G401.6 (cell line): Measurements from ENCODE around the gene GAGE10.
A peak's percentile ranks its signal among the peaks of the same experiment; 100 is the strongest.
"Not testable (repeated sequence)": the region's sequence is repeated elsewhere in the genome, so short reads cannot be mapped to it uniquely, and the experiment has no call there.

Experiments
- FAIRE-seq: peaks from 2 replicates; lab custom pipeline; 2012; peaks lifted over from hg19 to GRCh38; lab: Jason Lieb, UNC

GAGE10 gene

DNA sequence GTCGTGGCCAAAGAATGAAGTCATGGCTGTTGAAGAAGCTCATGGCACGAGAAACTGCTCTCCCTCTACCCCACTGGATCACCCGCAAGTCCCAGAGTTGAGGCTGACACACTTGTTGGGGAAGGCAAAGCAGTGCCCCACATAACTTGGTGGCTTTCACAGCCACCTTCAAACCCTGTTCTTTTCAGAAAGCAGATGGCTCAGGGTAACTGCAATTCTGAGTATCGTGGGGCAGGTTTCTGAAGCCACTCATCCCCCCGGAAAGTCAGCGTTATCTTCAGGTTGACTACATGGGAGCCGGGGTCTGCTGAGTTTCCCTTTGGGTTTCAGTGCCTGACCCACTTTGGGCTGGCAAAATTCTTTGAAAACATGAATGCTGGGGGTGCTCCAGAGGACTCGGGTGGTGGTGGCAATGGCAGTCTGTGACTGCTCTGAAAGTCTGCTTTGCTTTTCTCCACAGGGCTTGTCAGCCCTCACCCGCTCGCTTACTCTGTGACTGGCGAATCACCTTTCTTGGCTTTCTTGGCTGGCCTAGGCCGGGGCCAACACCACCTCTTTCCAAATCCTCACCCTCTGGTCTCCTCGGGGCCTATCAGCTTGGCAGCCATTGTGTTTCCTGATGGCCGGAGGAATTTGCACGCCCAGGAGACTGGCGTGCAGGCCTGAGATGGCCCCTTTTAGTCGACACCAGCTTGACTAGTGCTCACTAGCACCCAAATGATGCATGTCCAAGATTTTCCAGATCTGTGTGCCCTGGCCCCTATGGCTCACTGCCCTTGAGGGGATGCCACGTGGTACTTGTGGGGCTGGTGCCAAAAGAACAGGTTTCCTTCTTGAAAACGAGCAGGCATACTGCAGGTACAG lies 26.5 kb upstream of the GAGE10 start:
- no peak for FAIRE-seq

DNA sequence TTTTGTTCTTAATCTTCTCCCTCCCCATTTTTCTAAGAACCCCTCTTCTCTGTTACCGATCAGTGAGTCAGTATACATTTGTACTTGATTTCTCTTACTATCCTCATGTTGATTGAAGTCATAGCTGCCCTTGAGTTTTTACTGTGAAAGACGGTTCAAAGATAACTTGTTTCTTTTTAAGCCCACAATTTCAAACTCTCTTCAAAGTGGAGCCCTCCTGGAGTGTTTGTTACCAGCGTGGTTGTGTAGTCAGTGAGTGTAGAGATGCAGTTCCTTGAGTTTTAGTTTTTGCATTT lies 26.0 kb upstream of the GAGE10 start:
- no peak for FAIRE-seq

DNA sequence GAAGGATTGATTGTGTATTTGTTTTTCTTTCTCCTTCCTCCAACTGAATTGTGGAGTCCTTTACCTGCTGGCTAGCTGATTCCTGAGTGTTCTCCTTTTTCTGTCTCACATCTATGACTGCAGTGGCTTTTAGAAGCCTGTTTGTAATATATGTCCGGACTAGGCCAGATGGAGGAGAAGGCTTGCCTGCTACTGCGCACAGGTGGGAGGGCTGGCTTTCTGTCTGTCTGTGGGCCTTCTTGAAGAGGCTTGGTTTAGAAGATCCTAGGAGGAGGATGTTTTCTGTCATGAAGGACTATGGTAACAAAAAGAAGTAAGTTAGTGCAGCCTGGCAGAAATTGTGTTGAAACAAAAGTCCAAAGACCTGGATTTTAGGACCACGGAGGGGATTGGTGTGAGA lies 25.4 kb upstream of the GAGE10 start:
- FAIRE-seq: no peak

DNA sequence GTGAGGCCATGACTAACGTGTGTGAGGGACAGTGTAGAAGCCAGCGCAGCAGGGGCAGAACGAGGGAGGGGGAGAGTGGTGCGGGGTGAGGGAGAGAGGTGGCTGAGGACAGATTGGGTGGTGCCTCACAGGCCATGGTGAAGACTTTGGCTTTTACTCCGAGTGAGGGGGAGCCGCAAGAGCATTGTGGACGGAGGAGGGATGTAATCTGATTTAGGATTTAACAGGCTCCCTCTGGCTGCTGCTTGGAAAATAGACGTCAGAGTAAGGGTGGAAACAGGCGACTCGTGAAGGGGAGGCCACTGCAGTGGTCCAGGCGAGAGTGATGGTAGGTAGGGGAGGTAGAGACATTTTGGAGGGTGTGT lies 20.8 kb upstream of the GAGE10 start:
- peak; percentile 46 for FAIRE-seq

DNA sequence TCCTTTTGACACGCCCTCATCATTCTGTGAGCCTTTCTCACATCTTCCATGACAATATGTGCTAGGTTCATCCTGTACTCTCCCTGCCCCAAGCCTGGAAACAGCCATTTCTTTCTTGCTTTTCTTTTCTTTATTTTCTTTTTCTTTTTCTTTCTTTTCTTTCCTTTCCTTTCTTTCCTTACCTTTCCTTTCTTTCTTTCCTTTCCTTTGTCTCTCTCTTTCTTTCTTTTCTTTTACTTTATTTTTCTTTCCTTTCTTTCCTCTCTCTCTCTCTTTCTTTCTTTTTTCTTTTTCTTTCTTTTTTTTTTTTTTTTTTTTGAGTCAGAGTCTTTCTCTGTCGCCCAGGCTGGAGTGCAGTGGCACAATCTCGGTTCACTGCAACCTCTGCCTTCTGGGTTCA lies 19.2 kb upstream of the GAGE10 start:
- FAIRE-seq: no peak

DNA sequence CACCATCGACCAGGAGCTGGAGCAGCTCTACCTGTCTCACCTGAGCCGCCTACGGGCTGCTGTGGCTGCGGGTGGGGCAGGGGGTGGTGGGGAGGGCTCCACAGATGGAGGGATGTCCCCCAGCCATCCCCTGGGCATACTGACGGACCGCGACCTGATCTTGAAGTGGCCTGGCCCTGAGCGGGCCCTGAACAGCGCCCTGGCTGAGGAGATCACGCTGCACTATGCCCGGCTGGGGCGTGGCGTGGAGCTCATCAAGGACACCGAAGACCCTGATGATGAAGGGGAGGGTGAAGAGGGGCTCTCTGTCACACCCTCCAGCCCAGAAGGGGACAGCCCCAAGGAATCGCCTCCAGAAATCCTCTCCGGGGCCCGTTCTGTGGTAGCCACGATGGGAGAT lies 17.3 kb upstream of the GAGE10 start:
- no peak for FAIRE-seq

DNA sequence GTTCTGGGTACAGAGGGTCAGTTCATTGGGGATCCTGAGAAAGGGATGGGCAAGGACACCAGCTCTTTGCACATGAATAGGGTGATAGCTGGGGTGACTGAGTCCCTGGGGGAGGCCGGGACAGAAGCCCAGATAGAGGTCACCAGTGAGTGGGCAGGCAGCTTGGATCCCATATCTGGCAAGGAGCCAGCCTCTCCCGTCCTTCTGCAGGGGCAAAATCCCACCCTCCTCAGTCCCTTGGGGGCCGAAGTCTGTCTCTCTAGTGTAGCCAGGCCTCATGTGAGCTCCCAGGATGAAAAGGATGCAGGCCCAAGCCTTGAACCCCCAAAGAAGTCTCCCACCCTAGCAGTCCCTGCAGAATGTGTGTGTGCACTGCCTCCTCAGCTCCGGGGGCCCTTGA lies 16.9 kb upstream of the GAGE10 start:
- no peak for FAIRE-seq

DNA sequence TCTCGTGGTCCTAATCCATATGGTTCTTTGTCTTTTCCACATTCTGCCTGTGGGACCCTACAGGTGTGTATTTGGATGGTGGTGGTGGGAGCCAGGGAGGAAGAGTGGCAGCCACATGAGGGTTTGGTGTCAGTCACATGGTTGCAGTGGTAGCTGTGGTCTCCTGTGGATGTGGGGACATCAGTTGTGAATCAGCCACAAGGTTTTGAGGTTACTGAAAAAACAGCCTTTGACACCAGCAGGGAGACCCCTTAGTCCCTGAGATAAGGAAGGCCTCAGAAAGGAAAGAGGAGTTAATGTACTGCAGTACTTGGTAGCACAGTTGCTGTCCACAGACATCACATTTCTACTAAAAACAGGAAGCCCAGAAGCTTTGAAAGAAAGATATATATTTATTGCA lies 15.8 kb upstream of the GAGE10 start:
- FAIRE-seq: no peak

DNA sequence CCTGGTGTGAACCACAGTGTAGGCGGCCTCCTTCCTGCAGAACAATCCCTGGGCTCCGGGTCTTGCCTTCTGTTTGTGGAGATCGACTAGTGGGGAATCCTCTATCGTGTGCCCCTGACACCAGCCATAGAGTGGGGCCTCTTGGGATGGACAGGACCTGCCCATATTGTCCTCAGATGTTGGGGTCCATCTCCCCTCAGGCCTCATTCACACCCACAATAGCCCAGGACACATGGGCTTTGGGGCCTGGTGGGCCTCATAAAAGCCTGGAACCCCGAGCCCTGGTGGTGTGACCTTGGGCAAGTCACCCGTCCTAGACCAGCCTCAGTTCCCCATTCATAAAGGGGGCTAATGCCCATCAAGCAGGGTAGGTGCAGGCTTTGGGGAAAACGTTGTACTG lies 13.2 kb upstream of the GAGE10 start:
- FAIRE-seq: no peak

DNA sequence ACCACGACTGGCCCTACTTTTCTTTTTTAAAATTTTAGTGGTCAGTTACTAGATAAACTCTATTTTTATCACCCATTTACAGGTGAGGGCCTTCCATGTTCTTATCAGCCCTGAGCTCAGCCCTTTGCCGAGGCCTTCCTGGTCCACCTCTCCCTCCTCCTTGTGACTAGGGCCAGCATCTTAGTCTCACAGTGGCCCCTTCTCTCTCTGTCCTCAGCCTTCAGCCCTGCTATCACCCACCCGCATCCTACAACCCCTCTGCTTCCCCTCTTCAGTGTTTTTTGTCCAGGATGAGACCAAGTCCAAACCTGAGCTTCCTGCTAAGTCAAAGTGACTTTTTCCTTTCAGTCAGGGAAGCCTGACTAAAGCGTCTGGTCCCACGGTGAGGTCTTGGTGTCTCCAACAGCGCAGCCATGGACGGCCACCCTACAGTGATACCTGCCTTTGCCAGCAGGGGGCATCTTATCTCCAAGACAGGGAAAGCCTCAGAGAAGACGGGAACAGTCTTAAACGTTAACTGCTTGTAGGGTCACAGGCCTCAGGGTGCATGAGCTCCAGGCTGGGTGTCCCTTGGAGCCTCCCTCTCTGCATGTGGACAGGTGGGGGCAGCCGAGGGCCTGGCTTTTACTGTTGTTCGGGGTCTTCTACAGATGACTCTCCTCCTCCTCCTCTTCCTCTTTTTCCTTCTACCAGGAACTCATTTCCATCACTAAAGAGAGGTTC lies 11.7 kb upstream of the GAGE10 start:
- no peak for FAIRE-seq

DNA sequence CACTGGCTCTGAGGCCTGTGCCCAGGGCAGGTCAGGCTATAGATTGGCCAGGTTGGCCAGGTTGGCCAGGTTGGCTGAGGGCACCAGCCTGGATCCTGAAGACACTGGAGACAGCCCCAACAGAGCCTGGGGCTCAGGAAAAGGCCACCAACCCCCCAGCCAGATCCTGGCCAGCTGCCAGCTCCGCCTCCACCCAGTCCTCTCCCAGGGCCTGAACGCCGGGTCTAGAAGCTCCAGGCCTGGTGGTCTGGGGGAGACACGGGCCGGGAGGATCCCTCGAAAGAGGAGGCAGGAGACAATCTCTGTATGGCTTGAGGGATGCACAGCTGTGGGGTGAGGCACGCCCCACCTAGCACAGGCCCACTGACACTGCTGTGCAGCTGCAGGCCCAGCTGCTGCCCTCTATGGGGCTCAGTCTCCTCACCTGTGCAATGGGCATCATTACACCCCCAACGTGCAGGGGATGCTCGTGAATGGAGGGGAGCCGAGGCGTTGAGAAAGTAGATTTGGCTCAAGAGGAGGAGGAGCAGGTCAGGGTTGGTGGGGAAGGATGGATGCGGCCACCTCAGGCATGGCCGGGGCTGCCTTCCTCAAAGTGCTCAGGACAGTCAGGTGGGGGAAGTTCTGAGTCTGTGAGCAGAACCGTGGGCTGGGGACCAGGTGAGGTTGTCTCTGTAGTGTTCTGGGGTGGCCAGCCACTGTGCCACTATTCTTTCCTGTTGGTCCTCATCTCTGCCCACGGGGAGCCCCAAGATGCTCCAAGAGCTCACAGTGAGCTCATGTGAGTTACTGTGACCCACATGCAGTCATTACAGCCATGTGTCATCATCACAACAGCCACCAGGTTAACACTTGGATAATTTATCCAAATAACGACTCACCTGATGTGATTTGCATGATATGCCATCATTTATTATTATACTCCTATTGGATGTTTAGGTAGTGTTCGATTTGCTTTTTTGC lies 10.8 kb upstream of the GAGE10 start:
- no peak for FAIRE-seq

DNA sequence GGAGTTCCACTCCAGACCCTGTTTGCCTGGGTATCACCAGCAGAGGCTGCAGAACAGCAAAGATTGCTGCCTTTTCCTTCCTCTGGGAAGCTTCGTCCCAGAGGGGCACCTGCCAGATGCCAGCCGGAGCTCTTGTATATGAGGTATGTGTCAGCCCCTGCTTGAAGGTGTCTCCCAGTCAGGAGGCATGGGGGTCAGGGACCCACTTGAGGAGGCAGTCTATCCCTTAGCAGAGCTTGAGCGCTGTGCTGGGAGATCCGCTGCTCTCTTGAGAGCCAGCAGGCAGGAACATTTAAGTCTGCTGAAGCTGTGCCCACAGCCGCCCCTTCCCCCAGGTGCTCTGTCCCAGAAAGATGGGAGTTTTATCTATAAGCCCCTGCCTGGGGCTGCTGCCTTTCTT lies 4.2 kb upstream of the GAGE10 start:
- FAIRE-seq: not testable (repeated sequence)

DNA sequence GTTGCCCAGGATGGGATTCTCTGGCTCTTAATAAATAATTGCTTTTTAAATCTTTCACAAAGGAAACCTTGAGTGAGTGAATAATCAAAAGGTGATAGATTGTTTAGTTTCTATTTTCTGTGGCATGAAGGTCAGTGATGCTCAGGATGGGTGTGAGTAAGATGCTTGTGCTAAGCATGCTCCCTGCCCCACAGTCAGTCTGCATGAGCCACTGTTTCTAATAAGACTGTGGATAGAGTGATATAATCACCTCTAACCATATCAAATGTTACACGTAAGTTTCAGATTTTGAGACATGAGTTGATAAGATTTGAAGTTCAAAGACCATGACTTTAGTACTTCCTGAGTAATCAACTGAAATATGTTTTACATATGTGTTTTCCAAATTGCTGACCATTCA lies 2.7 kb upstream of the GAGE10 start:
- no peak for FAIRE-seq

DNA sequence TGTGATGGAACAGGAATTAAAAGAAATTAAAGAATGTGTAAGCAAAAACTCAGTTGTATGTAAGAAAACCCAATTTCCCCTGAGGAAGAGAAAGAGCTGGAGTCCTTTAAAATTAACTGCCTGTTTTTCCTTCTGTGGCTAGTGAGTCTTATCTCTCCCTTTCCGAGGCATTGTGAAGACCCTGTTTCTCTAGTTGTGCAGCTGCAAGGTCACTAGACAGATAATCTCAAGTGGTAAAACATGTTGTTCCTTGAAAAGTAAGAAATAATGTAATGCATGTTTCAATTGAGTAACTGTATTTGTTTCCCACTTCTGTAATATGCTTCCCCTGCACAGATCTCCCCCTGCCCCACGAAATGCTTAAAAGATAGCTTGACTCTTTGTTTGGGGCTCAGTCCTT lies 4.3 kb downstream of the GAGE10 start:
- not testable (repeated sequence) for FAIRE-seq

DNA sequence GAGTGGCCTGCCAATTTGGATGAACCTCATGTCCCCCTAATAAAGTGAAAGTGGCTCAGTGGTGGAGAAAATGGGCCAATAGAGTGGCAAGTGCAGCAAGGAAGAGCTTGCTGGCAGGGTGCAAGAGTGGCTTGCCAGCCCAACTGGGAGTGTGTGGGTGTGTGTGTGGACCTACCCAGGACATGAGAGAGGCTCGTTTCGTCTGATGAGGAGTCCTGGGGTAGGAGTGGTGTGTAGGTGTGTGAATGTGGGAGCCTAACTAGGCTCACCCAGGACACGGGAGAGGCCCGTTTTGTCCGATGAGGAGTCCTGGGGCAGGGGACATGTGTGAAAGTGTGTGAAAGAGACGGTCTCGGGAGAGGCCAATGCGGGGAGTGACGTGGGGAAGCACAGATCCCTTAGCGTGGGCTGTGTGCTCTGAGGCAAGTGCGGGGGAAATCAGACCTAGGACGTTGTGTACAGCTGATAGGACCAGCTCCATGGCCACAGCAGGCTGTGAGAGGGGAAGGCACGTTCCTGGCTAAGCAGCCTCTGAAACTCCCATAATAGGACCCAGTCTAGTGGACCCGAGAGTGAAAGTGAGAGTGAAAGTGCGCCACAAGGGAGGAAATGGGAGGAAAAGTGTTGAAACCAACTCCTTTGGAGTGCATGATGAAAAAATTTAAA lies 5.3 kb downstream of the GAGE10 start:
- no peak for FAIRE-seq

DNA sequence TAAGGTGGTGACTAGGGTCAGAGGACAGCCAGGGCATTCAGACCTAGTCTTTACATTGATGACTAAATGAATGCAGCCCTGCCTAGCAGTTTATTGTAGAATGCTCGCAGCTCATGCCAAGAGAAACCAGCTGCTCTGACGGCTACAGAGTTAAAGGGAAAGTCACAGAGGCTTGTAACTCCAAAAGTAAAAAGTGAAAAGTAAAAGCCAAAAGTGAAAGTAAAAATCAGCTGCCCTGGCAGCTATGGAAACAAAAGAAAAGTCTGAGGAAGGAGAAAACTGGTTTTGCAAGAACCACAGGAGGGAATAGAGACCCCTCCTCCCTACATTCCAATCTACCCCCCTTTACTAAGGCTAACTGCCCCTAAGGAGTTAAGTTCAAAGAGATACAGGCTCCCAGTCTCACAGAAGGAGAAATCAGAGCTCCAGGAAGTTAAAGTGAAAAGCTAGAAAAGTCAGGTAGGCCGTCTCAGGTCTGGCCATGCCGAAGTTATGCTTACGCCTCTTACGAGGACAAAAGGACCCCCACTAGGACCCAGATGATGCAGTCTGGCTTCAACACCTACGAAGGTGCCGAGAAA lies 6.0 kb downstream of the GAGE10 start:
- FAIRE-seq: peak; percentile 86

DNA sequence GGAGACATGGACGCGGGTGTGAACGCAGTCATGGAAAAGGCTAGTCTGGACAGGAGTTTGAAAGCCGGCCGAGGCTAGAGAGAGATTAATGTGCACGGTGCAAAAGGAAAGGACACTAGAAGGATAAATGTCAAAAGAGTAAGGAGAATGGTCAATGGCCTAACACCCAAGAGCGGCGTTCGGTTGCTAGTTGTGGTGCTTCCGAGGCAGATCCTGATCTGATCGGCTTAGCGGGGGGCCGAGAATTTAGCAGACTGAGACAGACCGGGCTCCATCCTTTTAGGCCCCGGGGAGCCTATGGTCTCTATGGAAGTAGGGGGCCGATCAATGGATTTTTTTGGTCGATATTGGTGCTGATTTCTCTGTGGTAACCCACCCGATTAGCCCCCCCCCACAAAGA lies 6.9 kb downstream of the GAGE10 start:
- FAIRE-seq: no peak

DNA sequence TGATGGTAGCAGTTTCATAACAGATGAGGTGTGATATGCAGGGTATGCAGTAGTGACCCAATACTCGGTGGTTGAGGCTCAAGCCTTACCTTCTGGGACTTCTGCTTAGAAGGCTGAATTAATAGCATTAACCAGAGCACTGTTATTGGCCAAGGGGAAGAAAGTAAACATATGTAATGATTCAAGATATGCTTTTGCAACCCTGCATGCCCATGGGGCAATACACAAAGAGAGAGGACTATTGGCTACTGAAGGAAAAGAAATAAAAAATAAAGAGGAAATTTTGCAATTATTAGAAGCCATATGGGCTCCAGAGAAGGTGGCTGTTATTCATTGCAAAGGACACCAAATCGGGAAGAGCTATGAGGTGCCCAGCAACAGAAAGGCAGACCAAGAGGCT lies 8.7 kb downstream of the GAGE10 start:
- FAIRE-seq: no peak

DNA sequence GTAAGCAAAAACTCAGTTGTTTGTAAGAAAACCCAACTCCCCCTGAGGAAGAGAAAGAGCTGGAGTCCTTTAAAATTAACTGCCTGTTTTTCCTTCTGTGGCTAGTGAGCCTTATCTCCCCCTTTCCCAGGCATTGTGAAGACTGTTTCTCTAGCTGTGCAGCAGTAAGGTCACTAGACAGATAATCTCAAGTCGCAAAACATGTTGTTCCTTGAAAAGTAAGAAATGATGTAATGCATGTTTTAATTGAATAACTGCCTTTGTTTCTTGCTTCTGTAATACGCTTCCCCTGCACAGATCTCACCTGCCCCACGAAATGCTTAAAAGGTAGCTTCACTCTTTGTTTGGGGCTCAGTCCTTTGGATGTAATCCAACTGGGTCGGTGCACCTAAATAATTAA lies 12.6 kb downstream of the GAGE10 start:
- FAIRE-seq: no peak

DNA sequence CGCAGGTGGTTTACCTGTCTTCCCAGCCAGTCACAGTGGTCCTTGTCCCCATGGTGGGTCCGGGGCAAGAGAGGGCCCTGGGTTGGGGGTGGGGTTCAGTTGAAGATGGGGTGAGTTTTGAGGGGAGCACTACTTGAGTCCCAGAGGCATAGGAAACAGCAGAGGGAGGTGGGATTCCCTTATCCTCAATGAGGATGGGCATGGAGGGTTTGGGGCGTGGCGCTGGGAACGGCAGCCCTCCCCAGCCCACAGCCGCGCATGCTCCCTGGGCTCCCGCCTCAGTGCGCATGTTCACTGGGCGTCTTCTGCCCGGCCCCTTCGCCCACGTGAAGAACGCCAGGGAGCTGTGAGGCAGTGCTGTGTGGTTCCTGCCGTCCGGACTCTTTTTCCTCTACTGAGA lies 18.3 kb downstream of the GAGE10 start, which contains the start of gene GAGE12J:
GAGE12J (plus strand) TSS at position 301 of the 400 bp plus-strand sequence. CDS start 1,157 bp downstream, outside the sequence.
- not testable (repeated sequence) for FAIRE-seq

DNA sequence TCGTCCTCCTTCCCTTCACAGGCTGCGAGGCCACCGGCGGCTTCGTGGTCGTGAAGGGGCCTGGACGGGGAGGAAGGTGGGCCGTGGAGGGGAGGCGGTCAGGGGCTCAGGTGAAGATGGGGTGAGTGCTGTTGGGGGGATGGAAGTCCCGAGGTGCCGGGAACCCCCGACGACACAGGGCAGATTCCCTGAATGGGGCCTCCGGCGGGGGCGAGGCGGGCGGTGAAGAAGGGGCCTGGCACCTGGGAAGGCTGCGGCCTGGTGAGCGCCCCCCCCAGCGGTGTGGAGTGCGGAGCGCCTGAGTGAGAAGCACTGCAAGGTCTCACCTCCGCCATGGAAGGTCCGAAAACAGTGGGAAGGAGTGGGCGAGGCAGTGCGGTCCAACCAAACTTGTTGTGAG lies 18.8 kb downstream of the GAGE10 start:
- not testable (repeated sequence) for FAIRE-seq

DNA sequence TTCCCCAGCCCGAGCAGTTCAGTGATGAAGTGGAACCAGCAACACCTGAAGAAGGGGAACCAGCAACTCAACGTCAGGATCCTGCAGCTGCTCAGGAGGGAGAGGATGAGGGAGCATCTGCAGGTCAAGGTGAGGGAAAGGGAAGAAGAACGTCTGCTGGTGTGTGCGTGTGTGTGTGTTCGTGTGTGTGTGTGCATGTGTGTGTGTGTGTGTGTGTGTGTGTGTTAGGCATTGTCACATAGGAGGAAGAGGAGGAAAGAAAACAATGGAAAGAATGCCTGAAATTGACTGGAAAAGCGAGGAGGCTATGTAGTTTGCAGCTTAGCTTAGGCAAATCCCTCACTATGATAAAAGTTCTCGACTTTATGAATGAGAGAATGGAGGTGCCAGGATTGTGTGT lies 20.3 kb downstream of the GAGE10 start:
- not testable (repeated sequence) for FAIRE-seq
